ENCODE results near the gene SFTA2.
"Not testable (repeated sequence)": the region's sequence is repeated elsewhere in the genome, so short reads cannot be mapped to it uniquely, and the experiment has no call there.

Gene SFTA2

DNA sequence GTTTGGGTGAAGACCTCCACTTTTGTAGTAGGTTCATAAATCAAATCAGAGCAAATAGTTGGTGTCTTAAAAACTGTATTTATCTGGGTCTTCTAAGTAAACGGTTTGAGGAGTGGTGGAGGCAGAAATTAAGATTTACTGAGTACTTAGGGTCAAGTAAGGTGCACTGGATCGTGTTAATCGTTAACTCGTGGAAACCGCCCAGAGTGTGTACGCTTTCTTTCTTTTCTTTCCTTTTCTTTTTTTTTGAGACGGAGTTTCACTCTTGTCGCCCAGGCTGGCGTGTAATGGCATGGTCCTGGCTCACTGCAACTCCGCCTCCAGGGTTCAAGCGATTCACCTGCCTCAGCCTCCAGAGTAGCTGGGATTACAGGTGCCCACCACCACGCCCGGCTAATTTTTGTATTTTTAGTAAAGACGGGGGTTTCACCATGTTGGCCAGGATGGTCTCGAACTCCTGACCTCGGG is 24.6 kb downstream of the SFTA2 start:
- Histone ChIP-seq H3K4me1 (ENCODE audit: control insufficient read depth, insufficient read depth, low read length) (peaks cover 12% of the 10 kb centered on the region), H3K9ac (ENCODE audit: low read length) (peak overlapping the region; percentile 82), H3K4me3 (ENCODE audit: low read length) (peak overlapping the region; percentile 95)
- H3K36me3 ChIP-seq (ENCODE audit: control insufficient read depth, insufficient read depth, low read length); H3K27me3 ChIP-seq (ENCODE audit: control insufficient read depth, insufficient read depth, low read length); H3K9me3 ChIP-seq (ENCODE audit: control insufficient read depth, low read length): not testable (repeated sequence)

DNA sequence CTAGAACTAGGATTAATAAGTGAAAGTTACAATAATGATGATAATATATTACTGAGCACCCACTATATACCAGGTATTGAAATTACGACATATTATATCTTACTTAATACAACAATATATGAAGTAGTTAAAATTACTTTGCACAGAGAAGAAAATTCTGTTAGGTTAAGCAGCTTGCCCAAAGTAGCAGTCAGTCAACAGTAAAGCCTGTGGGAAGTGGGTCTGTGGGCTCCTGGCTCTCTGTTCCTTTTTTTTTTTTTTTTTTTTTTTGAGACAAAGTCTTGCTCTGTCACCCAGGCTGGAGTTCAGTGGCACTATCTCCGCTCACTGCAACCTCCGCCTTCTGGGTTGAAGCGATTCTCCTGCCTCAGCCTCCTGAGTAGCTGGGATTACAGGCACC is 28.7 kb downstream of the SFTA2 start:
- Histone ChIP-seq H3K36me3 (ENCODE audit: control insufficient read depth, insufficient read depth, low read length) (peaks cover 14% of the 10 kb centered on the region), H3K4me1 (ENCODE audit: control insufficient read depth, insufficient read depth, low read length) (peaks cover 6% of the 10 kb centered on the region), H3K9me3 (ENCODE audit: control insufficient read depth, low read length) (no peaks in the 10 kb centered on the region), H3K4me3 (ENCODE audit: low read length) (no peak overlapping the region), H3K27me3 (ENCODE audit: control insufficient read depth, insufficient read depth, low read length) (no peaks in the 10 kb centered on the region), H3K9ac (ENCODE audit: low read length) (no peak overlapping the region)

DNA sequence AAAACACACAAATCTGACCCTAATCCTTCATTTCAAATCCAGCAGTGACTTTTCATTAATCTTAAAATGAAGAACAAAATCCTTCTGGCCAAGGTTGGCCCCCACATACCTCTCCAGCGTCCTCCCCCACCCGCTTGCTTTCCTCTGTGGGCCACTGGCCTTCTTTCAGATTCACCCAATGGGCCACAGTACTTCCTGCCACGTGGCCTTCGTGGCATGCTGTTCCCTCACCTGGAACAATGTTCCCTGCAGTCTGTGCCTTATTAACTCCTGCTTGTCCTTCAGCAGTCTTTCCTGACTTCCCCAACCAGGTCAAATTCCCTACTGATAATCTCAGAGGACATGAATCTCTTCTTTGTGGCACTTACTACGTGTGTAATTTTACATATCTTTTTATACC is 29.3 kb downstream of the SFTA2 start:
- Histone ChIP-seq H3K27me3 (ENCODE audit: control insufficient read depth, insufficient read depth, low read length) (no peaks in the 10 kb centered on the region), H3K4me3 (ENCODE audit: low read length) (no peak overlapping the region), H3K9ac (ENCODE audit: low read length) (no peak overlapping the region), H3K36me3 (ENCODE audit: control insufficient read depth, insufficient read depth, low read length) (peaks cover 18% of the 10 kb centered on the region), H3K9me3 (ENCODE audit: control insufficient read depth, low read length) (no peaks in the 10 kb centered on the region), H3K4me1 (ENCODE audit: control insufficient read depth, insufficient read depth, low read length) (peaks cover 6% of the 10 kb centered on the region)

DNA sequence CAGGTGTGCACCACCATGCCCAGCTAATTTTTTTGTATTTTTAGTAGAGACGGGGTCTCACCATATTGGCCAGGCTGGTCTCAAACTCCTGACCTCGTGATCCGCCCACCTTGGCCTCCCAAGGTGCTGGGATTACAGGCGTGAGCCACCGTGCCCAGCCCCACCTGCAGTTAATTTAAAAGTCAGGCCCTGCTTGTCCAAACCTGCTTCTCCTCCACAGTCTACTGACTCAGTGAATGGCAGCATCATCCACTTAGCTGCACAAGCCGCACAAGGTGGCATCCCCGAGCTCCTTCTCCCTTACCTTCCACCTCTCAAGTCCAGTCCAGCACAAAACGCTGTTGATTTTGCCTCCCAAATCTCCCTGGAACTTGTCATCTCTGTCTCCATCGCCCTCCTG is 29.8 kb downstream of the SFTA2 start:
- not testable (repeated sequence) for H3K4me1 ChIP-seq (ENCODE audit: control insufficient read depth, insufficient read depth, low read length)

DNA sequence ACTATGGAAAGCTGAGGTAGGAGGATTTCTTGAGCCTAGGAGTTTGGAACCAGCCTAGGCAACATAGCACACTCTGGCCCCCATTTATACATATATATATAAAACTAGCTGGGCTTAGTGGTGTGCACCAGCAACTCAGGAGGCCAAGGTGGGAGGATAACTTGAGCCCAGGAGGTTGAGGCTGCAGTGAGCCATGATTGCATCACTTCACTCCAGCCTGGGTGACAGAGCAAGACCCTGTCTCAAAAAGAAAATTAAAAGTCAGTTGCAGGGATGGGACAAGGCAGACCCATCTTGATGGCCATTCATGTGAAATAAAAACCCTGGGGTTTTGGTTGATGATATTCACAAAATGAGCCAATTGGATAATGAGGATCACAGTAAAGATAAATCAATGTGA is 30.5 kb downstream of the SFTA2 start:
- no peak overlapping the region for H3K4me3 ChIP-seq (ENCODE audit: low read length)
- H3K4me1 ChIP-seq (ENCODE audit: control insufficient read depth, insufficient read depth, low read length) = no peaks in the 10 kb centered on the region
- H3K27me3 ChIP-seq (ENCODE audit: control insufficient read depth, insufficient read depth, low read length) = no peaks in the 10 kb centered on the region
- H3K9me3 ChIP-seq (ENCODE audit: control insufficient read depth, low read length) = no peaks in the 10 kb centered on the region
- H3K36me3 ChIP-seq (ENCODE audit: control insufficient read depth, insufficient read depth, low read length) = peaks cover 18% of the 10 kb centered on the region
- H3K9ac ChIP-seq (ENCODE audit: low read length) = no peak overlapping the region

More for the DNA sequence above, 29.8 kb downstream of the SFTA2 start:
- not testable (repeated sequence) for H3K9ac ChIP-seq (ENCODE audit: low read length); H3K9me3 ChIP-seq (ENCODE audit: control insufficient read depth, low read length); H3K27me3 ChIP-seq (ENCODE audit: control insufficient read depth, insufficient read depth, low read length); H3K4me3 ChIP-seq (ENCODE audit: low read length)
- peaks cover 18% of the 10 kb centered on the region for H3K36me3 ChIP-seq (ENCODE audit: control insufficient read depth, insufficient read depth, low read length)

DNA sequence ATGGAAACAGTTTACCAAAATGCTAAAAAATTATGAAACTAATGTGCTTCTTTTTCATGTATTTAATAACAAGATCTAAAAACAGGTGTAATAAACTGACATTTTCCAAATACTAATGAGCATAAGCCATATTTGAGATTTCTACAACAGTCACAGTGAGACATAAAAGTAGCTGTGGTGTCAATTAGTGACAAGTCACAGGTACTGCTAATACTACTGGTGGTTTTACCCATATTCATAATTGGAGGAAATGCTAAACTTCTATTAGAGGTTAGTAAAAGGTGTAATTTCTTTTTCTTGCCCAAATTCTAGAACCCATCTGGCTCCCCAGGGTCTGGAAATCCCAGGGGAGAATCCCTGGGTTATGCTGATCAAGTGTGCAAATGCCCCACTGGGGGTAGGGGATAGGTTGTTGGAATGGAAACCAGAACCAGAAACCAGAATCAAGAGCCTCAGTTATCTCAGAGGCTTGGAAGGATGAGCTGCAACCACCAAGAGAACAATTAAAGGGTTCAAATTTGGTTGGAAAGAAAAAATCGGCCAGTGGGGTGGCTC is 31.0 kb downstream of the SFTA2 start:
- Histone ChIP-seq H3K36me3 (ENCODE audit: control insufficient read depth, insufficient read depth, low read length) (peaks cover 18% of the 10 kb centered on the region), H3K9ac (ENCODE audit: low read length) (no peak overlapping the region), H3K9me3 (ENCODE audit: control insufficient read depth, low read length) (no peaks in the 10 kb centered on the region), H3K4me3 (ENCODE audit: low read length) (no peak overlapping the region), H3K27me3 (ENCODE audit: control insufficient read depth, insufficient read depth, low read length) (no peaks in the 10 kb centered on the region), H3K4me1 (ENCODE audit: control insufficient read depth, insufficient read depth, low read length) (no peaks in the 10 kb centered on the region)

DNA sequence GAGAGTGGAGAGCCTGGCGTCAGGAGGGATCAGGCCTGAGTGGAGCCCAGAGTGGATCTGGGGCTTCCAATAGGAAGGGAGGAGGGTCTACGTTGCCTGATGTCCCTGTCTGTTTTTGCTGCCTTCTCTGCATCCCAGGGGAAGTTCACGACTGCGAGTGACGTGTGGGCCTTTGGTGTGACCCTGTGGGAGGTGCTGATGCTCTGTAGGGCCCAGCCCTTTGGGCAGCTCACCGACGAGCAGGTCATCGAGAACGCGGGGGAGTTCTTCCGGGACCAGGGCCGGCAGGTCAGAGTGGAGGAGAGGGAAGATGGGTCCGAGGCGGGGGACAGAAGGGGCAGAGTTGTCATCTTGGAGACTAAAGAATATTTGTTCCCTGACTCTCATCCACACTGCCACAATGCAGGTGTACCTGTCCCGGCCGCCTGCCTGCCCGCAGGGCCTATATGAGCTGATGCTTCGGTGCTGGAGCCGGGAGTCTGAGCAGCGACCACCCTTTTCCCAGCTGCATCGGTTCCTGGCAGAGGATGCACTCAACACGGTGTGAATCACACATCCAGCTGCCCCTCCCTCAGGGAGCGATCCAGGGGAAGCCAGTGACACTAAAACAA is 33.1 kb downstream of the SFTA2 start:
- no peaks in the 10 kb centered on the region for H3K9me3 ChIP-seq (ENCODE audit: control insufficient read depth, low read length)
- no peaks in the 10 kb centered on the region for H3K4me1 ChIP-seq (ENCODE audit: control insufficient read depth, insufficient read depth, low read length)
- H3K9ac ChIP-seq (ENCODE audit: low read length) = no peak overlapping the region
- H3K4me3 ChIP-seq (ENCODE audit: low read length) = no peak overlapping the region
- no peaks in the 10 kb centered on the region for H3K27me3 ChIP-seq (ENCODE audit: control insufficient read depth, insufficient read depth, low read length)
- H3K36me3 ChIP-seq (ENCODE audit: control insufficient read depth, insufficient read depth, low read length) = peaks cover 24% of the 10 kb centered on the region

DNA sequence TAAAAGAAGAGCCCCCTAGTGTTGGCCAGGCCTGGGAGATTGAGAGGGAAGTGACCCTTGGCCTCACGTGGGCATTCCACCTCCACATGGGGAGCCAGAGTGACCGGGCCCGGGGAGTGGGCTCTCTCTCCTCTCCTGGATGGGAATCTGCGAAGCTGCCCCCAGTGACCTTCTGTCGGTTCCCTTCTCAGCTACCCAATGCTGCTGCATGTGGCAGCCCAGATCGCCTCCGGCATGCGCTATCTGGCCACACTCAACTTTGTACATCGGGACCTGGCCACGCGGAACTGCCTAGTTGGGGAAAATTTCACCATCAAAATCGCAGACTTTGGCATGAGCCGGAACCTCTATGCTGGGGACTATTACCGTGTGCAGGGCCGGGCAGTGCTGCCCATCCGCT is 34.1 kb downstream of the SFTA2 start:
- H3K9me3 ChIP-seq (ENCODE audit: control insufficient read depth, low read length) = no peaks in the 10 kb centered on the region
- no peak overlapping the region for H3K9ac ChIP-seq (ENCODE audit: low read length)
- H3K27me3 ChIP-seq (ENCODE audit: control insufficient read depth, insufficient read depth, low read length) = no peaks in the 10 kb centered on the region
- no peak overlapping the region for H3K4me3 ChIP-seq (ENCODE audit: low read length)
- no peaks in the 10 kb centered on the region for H3K4me1 ChIP-seq (ENCODE audit: control insufficient read depth, insufficient read depth, low read length)
- H3K36me3 ChIP-seq (ENCODE audit: control insufficient read depth, insufficient read depth, low read length) = peaks cover 32% of the 10 kb centered on the region

DNA sequence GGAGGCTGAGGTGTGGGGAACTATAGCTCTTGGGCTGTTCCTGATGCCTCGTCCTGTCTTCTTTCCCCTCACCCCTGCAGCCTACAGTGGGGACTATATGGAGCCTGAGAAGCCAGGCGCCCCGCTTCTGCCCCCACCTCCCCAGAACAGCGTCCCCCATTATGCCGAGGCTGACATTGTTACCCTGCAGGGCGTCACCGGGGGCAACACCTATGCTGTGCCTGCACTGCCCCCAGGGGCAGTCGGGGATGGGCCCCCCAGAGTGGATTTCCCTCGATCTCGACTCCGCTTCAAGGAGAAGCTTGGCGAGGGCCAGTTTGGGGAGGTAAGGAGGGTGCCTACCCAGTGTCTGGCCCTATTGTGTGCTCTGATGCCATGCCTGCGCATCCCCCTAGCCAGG is 35.4 kb downstream of the SFTA2 start:
- H3K36me3 ChIP-seq (ENCODE audit: control insufficient read depth, insufficient read depth, low read length) = peaks cover 45% of the 10 kb centered on the region

DNA sequence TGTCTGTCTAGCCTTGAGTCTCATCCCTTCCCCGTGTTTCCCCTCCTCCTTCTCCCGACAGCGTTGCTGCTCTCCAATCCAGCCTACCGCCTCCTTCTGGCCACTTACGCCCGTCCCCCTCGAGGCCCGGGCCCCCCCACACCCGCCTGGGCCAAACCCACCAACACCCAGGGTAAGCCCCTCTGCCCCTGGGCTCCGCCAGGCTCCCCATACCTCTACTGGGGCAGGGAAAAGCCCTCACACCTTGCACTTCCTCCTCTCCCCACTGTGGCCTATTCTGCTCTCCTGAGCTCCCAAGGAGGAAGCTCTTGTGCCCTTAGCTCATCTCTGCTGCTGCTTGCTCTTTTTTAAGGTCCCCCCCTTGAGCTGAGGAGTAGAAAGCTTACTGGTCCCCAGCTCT is 36.6 kb downstream of the SFTA2 start:
- no peak overlapping the region for H3K9ac ChIP-seq (ENCODE audit: low read length)
- no peaks in the 10 kb centered on the region for H3K9me3 ChIP-seq (ENCODE audit: control insufficient read depth, low read length)
- H3K4me1 ChIP-seq (ENCODE audit: control insufficient read depth, insufficient read depth, low read length) = no peaks in the 10 kb centered on the region
- no peak overlapping the region for H3K4me3 ChIP-seq (ENCODE audit: low read length)
- H3K36me3 ChIP-seq (ENCODE audit: control insufficient read depth, insufficient read depth, low read length) = peaks cover 55% of the 10 kb centered on the region
- no peaks in the 10 kb centered on the region for H3K27me3 ChIP-seq (ENCODE audit: control insufficient read depth, insufficient read depth, low read length)

More for the DNA sequence above, 35.4 kb downstream of the SFTA2 start:
- no peaks in the 10 kb centered on the region for H3K9me3 ChIP-seq (ENCODE audit: control insufficient read depth, low read length)
- no peaks in the 10 kb centered on the region for H3K27me3 ChIP-seq (ENCODE audit: control insufficient read depth, insufficient read depth, low read length)
- H3K4me3 ChIP-seq (ENCODE audit: low read length) = no peak overlapping the region
- H3K9ac ChIP-seq (ENCODE audit: low read length) = no peak overlapping the region
- no peaks in the 10 kb centered on the region for H3K4me1 ChIP-seq (ENCODE audit: control insufficient read depth, insufficient read depth, low read length)

DNA sequence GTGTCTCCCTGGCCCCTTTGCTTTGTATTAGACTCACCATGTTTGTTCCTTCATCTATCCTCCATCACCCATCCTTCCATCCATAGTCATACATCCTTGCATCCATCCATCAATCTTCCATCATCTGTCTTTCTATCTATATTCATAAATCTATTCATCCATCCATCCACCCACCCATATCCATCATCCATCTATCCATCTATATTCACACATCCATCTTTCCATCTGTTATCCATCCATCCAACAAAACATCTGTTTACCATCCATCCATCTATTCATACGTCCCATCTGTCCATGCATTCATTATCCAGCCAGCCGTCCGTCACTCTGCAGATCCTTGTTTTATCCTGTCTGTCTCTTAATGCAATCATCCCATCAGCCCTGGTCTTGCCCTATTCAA is 37.0 kb downstream of the SFTA2 start:
- Histone ChIP-seq H3K9ac (ENCODE audit: low read length) (no peak overlapping the region), H3K27me3 (ENCODE audit: control insufficient read depth, insufficient read depth, low read length) (no peaks in the 10 kb centered on the region), H3K9me3 (ENCODE audit: control insufficient read depth, low read length) (no peaks in the 10 kb centered on the region), H3K36me3 (ENCODE audit: control insufficient read depth, insufficient read depth, low read length) (peaks cover 59% of the 10 kb centered on the region), H3K4me3 (ENCODE audit: low read length) (no peak overlapping the region), H3K4me1 (ENCODE audit: control insufficient read depth, insufficient read depth, low read length) (peaks cover 2% of the 10 kb centered on the region)

DNA sequence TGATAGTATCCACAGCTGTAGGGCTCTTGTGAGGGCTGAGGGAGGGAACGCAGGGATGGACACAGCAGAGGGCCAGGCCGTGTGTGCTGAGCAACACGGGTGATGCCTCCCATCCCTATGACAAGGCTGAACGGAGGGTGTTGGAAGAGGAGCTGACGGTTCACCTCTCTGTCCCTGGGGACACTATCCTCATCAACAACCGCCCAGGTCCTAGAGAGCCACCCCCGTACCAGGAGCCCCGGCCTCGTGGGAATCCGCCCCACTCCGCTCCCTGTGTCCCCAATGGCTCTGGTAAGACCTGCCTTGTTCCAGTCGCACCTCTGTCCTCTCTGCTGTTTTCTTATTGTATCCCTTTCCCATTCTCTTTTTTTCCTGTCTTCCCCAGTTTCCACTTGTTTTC is 37.6 kb downstream of the SFTA2 start:
- peaks cover 61% of the 10 kb centered on the region for H3K36me3 ChIP-seq (ENCODE audit: control insufficient read depth, insufficient read depth, low read length)
- H3K9me3 ChIP-seq (ENCODE audit: control insufficient read depth, low read length) = no peaks in the 10 kb centered on the region
- no peak overlapping the region for H3K9ac ChIP-seq (ENCODE audit: low read length)
- H3K4me3 ChIP-seq (ENCODE audit: low read length) = no peak overlapping the region
- H3K27me3 ChIP-seq (ENCODE audit: control insufficient read depth, insufficient read depth, low read length) = no peaks in the 10 kb centered on the region
- peaks cover 8% of the 10 kb centered on the region for H3K4me1 ChIP-seq (ENCODE audit: control insufficient read depth, insufficient read depth, low read length)

DNA sequence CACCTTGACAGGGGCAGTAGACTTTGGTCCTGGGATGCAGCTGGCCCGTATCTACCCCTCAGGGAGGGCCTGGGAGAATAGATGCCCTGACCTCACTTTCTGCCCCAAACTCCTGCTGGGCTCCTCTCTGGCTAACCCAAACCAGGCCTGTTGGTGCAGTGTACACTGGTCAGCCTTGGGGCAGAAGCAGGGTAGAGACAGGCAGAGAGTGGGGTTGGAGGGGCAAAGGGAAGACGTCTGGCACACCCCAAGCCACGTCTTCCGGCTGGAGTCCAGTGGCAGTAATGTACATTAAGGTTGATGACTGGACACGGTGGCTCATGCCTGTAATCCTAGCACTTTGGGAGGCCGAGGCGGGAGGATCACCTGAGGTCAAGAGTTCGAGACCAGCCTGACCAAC is 38.3 kb downstream of the SFTA2 start:
- peaks cover 54% of the 10 kb centered on the region for H3K36me3 ChIP-seq (ENCODE audit: control insufficient read depth, insufficient read depth, low read length)
- no peak overlapping the region for H3K4me3 ChIP-seq (ENCODE audit: low read length)
- H3K9ac ChIP-seq (ENCODE audit: low read length) = no peak overlapping the region
- H3K4me1 ChIP-seq (ENCODE audit: control insufficient read depth, insufficient read depth, low read length) = peaks cover 9% of the 10 kb centered on the region
- H3K27me3 ChIP-seq (ENCODE audit: control insufficient read depth, insufficient read depth, low read length) = no peaks in the 10 kb centered on the region
- H3K9me3 ChIP-seq (ENCODE audit: control insufficient read depth, low read length) = no peaks in the 10 kb centered on the region

Measured in mucosa of stomach (tissue), 1 donor.